ENCODE measurements around the gene CBARP. TPM values are rescaled to one million over a fixed set of nuclear protein-coding genes. Genes with fewer than 3 reads are reported as not detected.

CBARP gene
- total RNA-seq, 1 experiment from 2014 or later: 23.4 TPM

- no peak for TF ChIP-seq ZNF138 (CRISPR knock-in tag; conservative IDR thresholded peaks at IDR 0.05)
- TF ChIP-seq SMAD3 (CRISPR knock-in tag; IDR thresholded peaks at IDR 0.05; ENCODE audit: borderline replicate concordance): no peak
- no peak for TF ChIP-seq USF2 (CRISPR knock-in tag; IDR thresholded peaks at IDR 0.05)
- TF ChIP-seq PREB (CRISPR knock-in tag; IDR thresholded peaks at IDR 0.05; ENCODE audit: borderline replicate concordance): no peak
- TF ChIP-seq GABPB1 (CRISPR knock-in tag; IDR thresholded peaks at IDR 0.05): no peak
- no peak for TF ChIP-seq IRF1 (CRISPR knock-in tag; IDR thresholded peaks at IDR 0.05)
- no peak for TF ChIP-seq NR3C1 (CRISPR knock-in tag; conservative IDR thresholded peaks at IDR 0.05; ENCODE audit: low read depth)
- TF ChIP-seq GTF2I (CRISPR knock-in tag; conservative IDR thresholded peaks at IDR 0.05): no peak
- no peak for TF ChIP-seq FOXP4 (CRISPR knock-in tag; IDR thresholded peaks at IDR 0.05)
- ATAC-seq: no peak
- POLR2A ChIA-PET: interaction anchor here (0.5 kb wide), 1 partner anchor 16 kb away, joined by 3 read pairs; no protein-coding TSS in a partner anchor
- DNase-seq (ENCODE audit: low spot score): no peak
- Mint-ChIP-seq H3K27me3 (ENCODE audit: low read depth) (peaks cover 7% of the 10 kb centered on the region), H3K27ac (peak overlapping the region; percentile 65; the same call in 1 of the 2 replicates), H3K4me3 (peak overlapping the region; percentile 79), H3K4me1 (peaks cover 55% of the 10 kb centered on the region), H3K36me3 (peaks cover 43% of the 10 kb centered on the region), H3K9me3 (no peaks in the 10 kb centered on the region)
- CTCF ChIA-PET: interaction anchor here (3.0 kb wide), 1 partner anchor 27 kb away, joined by 24 read pairs; no protein-coding TSS in a partner anchor
Observed at GRCh38 chr19:1271528-1272422, 34.0 kb upstream of the CBARP start.

GRCh38 chr19:1270854-1271527, 33.2 kb upstream of the CBARP start:
- POLR2A ChIA-PET: interaction anchor here (0.5 kb wide), 1 partner anchor 15 kb away, joined by 3 read pairs; no protein-coding TSS in a partner anchor
- Mint-ChIP-seq H3K36me3 (peaks cover 42% of the 10 kb centered on the region), H3K27ac (peak overlapping the region; percentile 65; the same call in 1 of the 2 replicates), H3K9me3 (no peaks in the 10 kb centered on the region), H3K4me3 (peak overlapping the region; percentile 79), H3K27me3 (ENCODE audit: low read depth) (peaks cover 7% of the 10 kb centered on the region), H3K4me1 (peaks cover 52% of the 10 kb centered on the region)
- CTCF ChIA-PET: no interaction called here
- DNase-seq (ENCODE audit: low spot score) (no peak), ATAC-seq (no peak)
- TF ChIP-seq TEAD1 (CRISPR knock-in tag; IDR thresholded peaks at IDR 0.05) (no peak), NR3C1 (CRISPR knock-in tag; conservative IDR thresholded peaks at IDR 0.05; ENCODE audit: low read depth) (no peak), ATF6 (CRISPR knock-in tag; IDR thresholded peaks at IDR 0.05) (no peak), CBFB (CRISPR knock-in tag; IDR thresholded peaks at IDR 0.05; ENCODE audit: low read depth) (no peak), SMAD4 (CRISPR knock-in tag; IDR thresholded peaks at IDR 0.05) (no peak), MXD4 (CRISPR knock-in tag; IDR thresholded peaks at IDR 0.05; ENCODE audit: borderline replicate concordance) (no peak), STAT6 (CRISPR knock-in tag; conservative IDR thresholded peaks at IDR 0.05; ENCODE audit: low read depth) (no peak), ERG (CRISPR knock-in tag; IDR thresholded peaks at IDR 0.05) (0 out of 2 replicates have a peak, but pooled peaks have one; percentile 14), SOX15 (CRISPR knock-in tag; IDR thresholded peaks at IDR 0.05) (no peak)
